Cardiac muscle cell (in vitro differentiated cells and primary cell): Measurements from ENCODE around the gene VOPP1. TPM values are rescaled to one million over a fixed set of nuclear protein-coding genes. Genes with fewer than 3 reads are reported as not detected.

Experiments used
- DNase-seq, 2 donors: peaks; one replicate each; pipeline versions ENCODE4 v3.0.0 to v3.0.0-alpha.2; 2010 to 2017; ENCODE audit warnings: low read depth in 1 of 2, low spot score in 1 of 2
- H3K27ac ChIP-seq: fragments of 200-600 bp; sonication (generic); 2 replicates; pipeline ENCODE4 v1.5.1; 2016
- H3K27me3 ChIP-seq: fragments of 200-600 bp; sonication (generic); 2 replicates; pipeline ENCODE4 v1.6.0; 2016; ENCODE audit warnings: control low read depth
- H3K36me3 ChIP-seq: fragments of 200-600 bp; sonication (generic); 2 replicates; pipeline ENCODE4 v1.5.1; 2016; ENCODE audit warnings: control low read depth
- H3K4me1 ChIP-seq: fragments of 200-600 bp; sonication (generic); 2 replicates; pipeline ENCODE4 v1.8.1; 2017; ENCODE audit warnings: low read depth, mild to moderate bottlenecking, mixed run types
- H3K4me3 ChIP-seq: fragments of 200-600 bp; sonication (generic); 2 replicates; pipeline ENCODE4 v1.5.1; 2016; ENCODE audit warnings: mild to moderate bottlenecking
- H3K9me3 ChIP-seq: fragments of 200-600 bp; sonication (generic); 2 replicates; pipeline ENCODE4 v1.5.1; 2017; ENCODE audit warnings: low read depth, mild to moderate bottlenecking, control low read depth
- polyA plus RNA-seq: library from polyadenylated mRNA; unstranded; fragments of >200 nt; fragmentation: Nextera tagmentation; extraction: Ambion mirVana; gene quantifications from 2 replicates; pipeline ENCODE4 v1.2.1, GENCODE V29; 2016
- total RNA-seq: library from RNA; depleted of rRNA; stranded (reverse); fragments of >200 nt; gene quantifications from 2 replicates; pipeline ENCODE4 v1.2.3, GENCODE V29; 2016
- TF ChIP-seq, protein P1 (sequence below): IDR thresholded peaks from 2 replicates; pipeline ENCODE4 v1.5.1; 2012; ENCODE audit warnings: low read depth, mild to moderate bottlenecking, low read length

The VOPP1 gene
- total and polyA plus RNA-seq, 2 experiments from 2014 or later: 9.6 to 19.3 TPM

DNA sequence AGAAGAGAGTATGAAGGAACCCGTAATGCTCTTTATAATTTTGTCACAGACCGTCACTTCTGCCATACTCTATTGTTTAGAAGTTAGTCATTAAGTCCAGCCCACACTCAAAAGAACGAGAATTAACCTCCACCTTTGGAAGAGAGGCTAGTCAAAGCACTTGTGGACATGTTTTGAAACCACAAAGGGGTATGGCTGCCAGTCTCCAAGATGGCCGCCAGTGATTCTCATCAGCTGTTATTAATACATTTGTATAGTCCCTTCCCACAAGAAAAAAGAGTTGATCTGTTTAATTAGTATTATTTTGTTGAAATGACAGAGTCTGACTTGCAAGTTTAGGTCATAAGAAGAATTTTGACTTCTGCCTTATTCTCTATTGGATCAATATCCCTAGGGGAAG is 23.2 kb upstream of the VOPP1 start:
- Histone ChIP-seq H3K36me3 (no peaks in the 10 kb centered on the region), H3K27me3 (no peaks in the 10 kb centered on the region), H3K4me3 (no peak overlapping the region), H3K9me3 (no peaks in the 10 kb centered on the region), H3K27ac (no peak overlapping the region), H3K4me1 (no peaks in the 10 kb centered on the region)
- DNase-seq: no peak
- TF ChIP-seq, protein P1, sequence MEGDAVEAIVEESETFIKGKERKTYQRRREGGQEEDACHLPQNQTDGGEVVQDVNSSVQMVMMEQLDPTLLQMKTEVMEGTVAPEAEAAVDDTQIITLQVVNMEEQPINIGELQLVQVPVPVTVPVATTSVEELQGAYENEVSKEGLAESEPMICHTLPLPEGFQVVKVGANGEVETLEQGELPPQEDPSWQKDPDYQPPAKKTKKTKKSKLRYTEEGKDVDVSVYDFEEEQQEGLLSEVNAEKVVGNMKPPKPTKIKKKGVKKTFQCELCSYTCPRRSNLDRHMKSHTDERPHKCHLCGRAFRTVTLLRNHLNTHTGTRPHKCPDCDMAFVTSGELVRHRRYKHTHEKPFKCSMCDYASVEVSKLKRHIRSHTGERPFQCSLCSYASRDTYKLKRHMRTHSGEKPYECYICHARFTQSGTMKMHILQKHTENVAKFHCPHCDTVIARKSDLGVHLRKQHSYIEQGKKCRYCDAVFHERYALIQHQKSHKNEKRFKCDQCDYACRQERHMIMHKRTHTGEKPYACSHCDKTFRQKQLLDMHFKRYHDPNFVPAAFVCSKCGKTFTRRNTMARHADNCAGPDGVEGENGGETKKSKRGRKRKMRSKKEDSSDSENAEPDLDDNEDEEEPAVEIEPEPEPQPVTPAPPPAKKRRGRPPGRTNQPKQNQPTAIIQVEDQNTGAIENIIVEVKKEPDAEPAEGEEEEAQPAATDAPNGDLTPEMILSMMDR: no peak

GRCh38 chr7:55594870-55595269 is 22.6 kb upstream of the VOPP1 start:
- no peak for DNase-seq
- TF ChIP-seq, protein P1: no peak
- Histone ChIP-seq H3K9me3 (no peaks in the 10 kb centered on the region), H3K27me3 (no peaks in the 10 kb centered on the region), H3K27ac (no peak overlapping the region), H3K36me3 (no peaks in the 10 kb centered on the region), H3K4me3 (no peak overlapping the region), H3K4me1 (no peaks in the 10 kb centered on the region)

DNA sequence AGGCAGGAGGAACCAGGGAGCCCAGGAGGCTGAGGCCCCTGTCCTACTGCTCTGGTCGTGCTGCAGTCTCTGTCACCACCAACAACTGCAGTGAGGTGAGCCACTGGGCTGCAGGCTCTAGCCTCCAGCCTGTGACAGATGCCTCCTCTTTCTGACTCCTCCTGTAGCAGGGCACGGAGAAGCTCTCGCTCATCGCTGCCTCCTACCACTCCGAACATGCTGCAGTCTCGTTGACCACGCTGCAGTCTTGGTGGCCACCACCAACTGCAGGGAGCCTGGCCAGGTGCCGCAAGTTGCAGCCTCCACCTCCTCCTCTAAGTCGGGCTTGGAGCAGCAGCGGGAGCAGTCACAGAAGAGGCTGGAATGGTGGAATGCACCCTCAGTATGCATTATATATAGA is 22.1 kb upstream of the VOPP1 start:
- Histone ChIP-seq H3K36me3 (no peaks in the 10 kb centered on the region), H3K4me3 (no peak overlapping the region), H3K27ac (no peak overlapping the region), H3K9me3 (no peaks in the 10 kb centered on the region), H3K4me1 (no peaks in the 10 kb centered on the region), H3K27me3 (no peaks in the 10 kb centered on the region)
- TF ChIP-seq, protein P1: no peak
- no peak for DNase-seq

DNA sequence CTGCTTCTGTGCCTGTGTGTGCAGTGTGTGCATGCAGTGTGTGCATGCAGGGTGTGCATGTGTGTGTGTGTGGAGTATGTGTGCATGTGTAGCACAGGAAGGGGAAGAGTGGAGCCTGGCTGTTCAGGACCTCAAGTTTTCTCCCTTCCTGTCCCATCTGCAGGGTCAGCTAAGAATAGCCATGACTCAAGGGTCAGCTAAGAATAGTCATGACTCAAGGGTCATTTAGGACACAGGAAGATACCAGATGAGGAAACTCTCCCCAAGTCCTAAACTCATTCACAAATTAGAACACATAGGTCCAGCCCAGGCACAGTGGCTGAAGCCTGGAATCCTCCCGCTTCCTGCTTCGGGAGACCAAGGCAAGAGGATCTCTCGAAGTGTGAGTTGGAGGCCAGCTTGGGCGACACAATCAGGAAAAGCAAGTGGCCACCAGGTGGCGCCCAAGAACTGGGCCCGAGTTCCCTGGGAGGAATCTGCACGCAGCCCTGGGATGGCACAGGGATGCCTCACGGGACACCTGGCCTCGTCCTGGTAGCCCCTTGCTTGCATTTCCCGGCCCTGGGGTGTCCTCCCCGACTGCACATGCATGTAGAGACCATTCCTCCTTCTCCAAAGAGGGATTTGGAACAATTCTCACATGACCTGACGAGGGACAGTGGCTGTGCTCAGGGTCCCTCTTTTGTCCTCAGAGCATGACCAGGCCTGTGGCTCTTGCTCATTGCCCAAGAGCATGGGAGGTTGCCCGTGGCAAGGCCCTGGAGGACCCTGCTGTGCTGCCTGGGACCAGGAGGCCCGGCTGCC is 21.4 kb upstream of the VOPP1 start:
- peak; percentile 55 to 61 for DNase-seq
- TF ChIP-seq, protein P1: peak; percentile 74
- H3K9me3 ChIP-seq: no peaks in the 10 kb centered on the region
- H3K27me3 ChIP-seq: no peaks in the 10 kb centered on the region
- no peaks in the 10 kb centered on the region for H3K4me1 ChIP-seq
- H3K4me3 ChIP-seq: no peak overlapping the region
- no peak overlapping the region for H3K27ac ChIP-seq
- H3K36me3 ChIP-seq: no peaks in the 10 kb centered on the region

DNA sequence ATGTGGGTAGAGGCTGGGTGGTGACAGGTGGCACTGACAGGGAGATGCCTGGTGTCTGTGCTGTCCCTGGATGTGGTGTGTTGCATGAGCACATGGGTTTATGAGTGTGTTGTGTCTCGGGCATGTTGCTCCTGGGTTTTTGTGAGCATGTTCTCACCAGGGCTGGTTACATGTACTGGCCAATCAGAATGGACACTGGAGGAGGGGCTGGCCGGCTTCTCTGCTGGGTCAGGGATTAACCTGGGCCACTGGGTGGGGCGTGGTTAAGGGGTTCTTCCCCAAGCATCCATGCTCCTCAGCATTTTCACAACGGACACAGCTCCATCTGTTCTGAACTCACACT is 20.8 kb upstream of the VOPP1 start:
- no peak for DNase-seq
- Histone ChIP-seq H3K9me3 (no peaks in the 10 kb centered on the region), H3K36me3 (no peaks in the 10 kb centered on the region), H3K4me3 (no peak overlapping the region), H3K27ac (no peak overlapping the region), H3K27me3 (no peaks in the 10 kb centered on the region), H3K4me1 (no peaks in the 10 kb centered on the region)
- TF ChIP-seq, protein P1: no peak
